Naive thymus-derived CD4-positive, alpha-beta T cell (primary cell): ENCODE results near the gene PFDN2. TPM values are rescaled to one million over a fixed set of nuclear protein-coding genes. Genes with fewer than 3 reads are reported as not detected.

Source experiments
- ATAC-seq: fragments of 150-1000 bp; cut with Tn5 transposase; 2 replicates; pipeline ENCODE4 v1.10.0; 2021; ENCODE audit warnings: mild to moderate bottlenecking, moderate library complexity
- CTCF ChIA-PET: fragments of 350-600 bp; sonication (Branson Sonifier 250); formaldehyde crosslinking; loops from one replicate; lab custom pipeline; 2021; ENCODE audit warnings: antibody characterized with exemption; lab: Charles Lee
- POLR2A ChIA-PET: fragments of 350-600 bp; sonication (Branson Sonifier 250); formaldehyde crosslinking; loops from one replicate; lab custom pipeline; 2021; ENCODE audit warnings: antibody characterized with exemption, inconsistent platforms; lab: Charles Lee
- DNase-seq, 9 donors: peaks; one replicate each; pipeline versions ENCODE4 v3.0.0 to v3.0.0-alpha.2; 2020 to 2022; ENCODE audit warnings: mixed read lengths in 1 of 9
- H3K27ac ChIP-seq: one replicate; pipeline ENCODE4 v1.7.0; 2013; ENCODE audit warnings: mild to moderate bottlenecking, low read depth, low read length, moderate library complexity
- H3K27me3 ChIP-seq, 2 donors: one replicate each; pipeline ENCODE4 v1.7.0; 2013; ENCODE audit warnings: low read length in 2 of 2, mild to moderate bottlenecking in 2 of 2, moderate library complexity in 2 of 2; ENCODE audit not compliant: control insufficient read depth in 2 of 2, insufficient read depth in 2 of 2
- H3K36me3 ChIP-seq, 3 experiments: 1 replicate in 2 of 3; 2 replicates in 1 of 3; pipeline ENCODE4 v1.7.0; 2013; ENCODE audit warnings: low read length in 3 of 3, mild to moderate bottlenecking in 3 of 3, moderate library complexity in 1 of 3; ENCODE audit not compliant: insufficient read depth in 3 of 3, control insufficient read depth in 2 of 3
- H3K4me1 ChIP-seq, 2 donors: one replicate each; pipeline ENCODE4 v1.7.0; 2013; ENCODE audit warnings: low read length in 2 of 2, mild to moderate bottlenecking in 2 of 2, moderate library complexity in 1 of 2; ENCODE audit not compliant: control insufficient read depth in 2 of 2, insufficient read depth in 2 of 2
- H3K4me3 ChIP-seq: 2 replicates; pipeline ENCODE4 v1.7.0; 2013; ENCODE audit warnings: mild to moderate bottlenecking, low read length
- H3K9me3 ChIP-seq, 3 experiments: 1 replicate in 2 of 3; 2 replicates in 1 of 3; pipeline ENCODE4 v1.7.0; 2013; ENCODE audit warnings: low read length in 3 of 3; ENCODE audit not compliant: control insufficient read depth in 2 of 3
- H3K27ac Mint-ChIP-seq, 9 donors: one replicate each; pipeline ENCODE4 v1.8.0; 2020 to 2022; ENCODE audit warnings: mixed read lengths in 9 of 9, mild to moderate bottlenecking in 8 of 9, moderate library complexity in 5 of 9, inconsistent platforms in 2 of 9
- H3K27me3 Mint-ChIP-seq, 5 donors: one replicate each; pipeline ENCODE4 v1.8.0; 2021 to 2022; ENCODE audit warnings: mixed read lengths in 5 of 5, mild to moderate bottlenecking in 1 of 5
- H3K36me3 Mint-ChIP-seq, 5 donors: one replicate each; pipeline ENCODE4 v1.8.0; 2020 to 2022; ENCODE audit warnings: mixed read lengths in 5 of 5, mild to moderate bottlenecking in 3 of 5, inconsistent platforms in 1 of 5
- H3K4me1 Mint-ChIP-seq, 7 donors: one replicate each; pipeline ENCODE4 v1.8.0; 2020 to 2022; ENCODE audit warnings: mixed read lengths in 7 of 7, mild to moderate bottlenecking in 3 of 7, inconsistent platforms in 1 of 7
- H3K4me3 Mint-ChIP-seq, 10 donors: one replicate each; pipeline ENCODE4 v1.8.0; 2020 to 2022; ENCODE audit warnings: mild to moderate bottlenecking in 10 of 10, mixed read lengths in 10 of 10, moderate library complexity in 6 of 10, inconsistent platforms in 2 of 10
- H3K9me3 Mint-ChIP-seq, 11 donors: one replicate each; pipeline ENCODE4 v1.8.0; 2020 to 2022; ENCODE audit warnings: mixed read lengths in 11 of 11, mild to moderate bottlenecking in 4 of 11, inconsistent platforms in 1 of 11, moderate library complexity in 1 of 11
- intact Hi-C, 2 donors: fragments of 100-400 bp; cut with micrococcal nuclease; formaldehyde crosslinking; loops; one replicate each; pipeline ENCODE4 v1.15.1; 2023
- polyA plus RNA-seq, 2 donors: library from polyadenylated mRNA; unstranded; fragments of 300-500 nt; fragmentation: Illumina TruSeq; gene quantifications; one replicate each; pipeline ENCODE4 v1.2.3, GENCODE V29; 2021
- total RNA-seq, 6 experiments: library from RNA in 5 of 6; stranded (reverse) in 5 of 6; gene quantifications; 1 replicate in 5 of 6; 2 replicates in 1 of 6; pipeline ENCODE4 v1.2.3 and lab custom pipeline; 2021 to 2026

The PFDN2 gene, protein sequence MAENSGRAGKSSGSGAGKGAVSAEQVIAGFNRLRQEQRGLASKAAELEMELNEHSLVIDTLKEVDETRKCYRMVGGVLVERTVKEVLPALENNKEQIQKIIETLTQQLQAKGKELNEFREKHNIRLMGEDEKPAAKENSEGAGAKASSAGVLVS
- total RNA-seq (10 to 100 TPM; 32.0 to 67.9 (median 34.0) TPM), polyA plus RNA-seq (10 to 100 TPM; 66.6 to 84.0 TPM), total RNA-seq (lab: John Stamatoyannopoulos, UW) (10.5 reads per million, percentile 37 among the genes with 10 or more reads in this experiment)

DNA sequence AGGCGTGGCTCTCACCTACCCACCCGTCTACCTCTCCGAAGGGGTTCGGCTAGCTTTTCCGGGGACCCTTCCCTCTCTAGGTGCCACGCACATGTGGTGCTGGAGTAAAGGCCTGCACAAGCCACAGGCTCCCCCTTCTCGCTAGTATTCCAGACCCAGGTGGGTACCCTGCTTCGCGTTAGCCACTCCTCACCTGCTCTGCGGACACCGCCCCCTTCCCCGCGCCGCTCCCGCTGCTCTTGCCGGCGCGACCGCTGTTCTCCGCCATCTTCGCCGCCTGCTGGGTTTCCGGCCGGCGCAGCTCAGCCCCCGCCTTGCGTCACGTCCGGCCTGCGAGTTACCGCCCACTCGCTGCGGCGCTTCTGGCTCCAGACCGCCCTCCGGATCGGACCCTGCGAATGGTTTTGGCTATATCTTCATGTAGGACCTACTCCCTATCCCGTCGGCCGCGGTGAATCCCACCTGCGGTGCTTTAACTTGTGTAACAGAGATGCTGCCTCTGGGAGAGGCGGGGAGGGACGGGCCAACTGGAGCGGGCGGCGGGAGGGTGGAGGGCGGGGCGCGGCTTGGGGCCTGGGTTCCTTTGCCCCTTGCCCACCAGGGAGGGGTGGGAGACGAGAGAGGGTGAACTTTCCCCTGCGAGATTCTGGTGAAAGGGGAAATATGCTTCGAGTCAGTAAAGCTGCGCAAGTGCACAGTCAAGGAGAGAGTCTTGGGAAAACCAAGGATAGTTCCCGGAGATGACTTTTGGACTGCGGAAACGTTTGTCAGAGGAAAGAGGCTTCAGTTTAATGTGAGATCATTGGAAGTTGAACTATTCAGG, at the start of gene PFDN2, which contains the start of gene NIT1:
Gene PFDN2, minus strand, starts transcription at position 279 of the 823 bp plus-strand sequence. Its CDS starts 11 bp downstream, at position 268.
Gene NIT1, plus strand, starts transcription at position 347 of the 823 bp plus-strand sequence. Its CDS starts 72 bp downstream, at position 419.
- Mint-ChIP-seq H3K27ac (peak within 1 kb of the TSS; percentile 57 to 99 (median 93)), H3K4me3 (peak within 1 kb of the TSS; percentile 92 to 99 (median 95)), H3K9me3 (no peaks in the 10 kb centered on the region), H3K27me3 (no peaks in the 10 kb centered on the region), H3K4me1 (peaks cover 44 to 82% (median 78%) of the 10 kb centered on the region in 7 donors), H3K36me3 (peaks cover 5 to 24% (median 10%) of the 10 kb centered on the region in 5 donors)
- no peaks in the 10 kb centered on the region for H3K9me3 ChIP-seq
- ATAC-seq (peak; percentile 86), DNase-seq (peak; percentile 76 to 90 (median 85))
- POLR2A ChIA-PET, result interaction anchor here (0.5 to 3.3 kb wide), 19 partner anchors 10 to 329 kb away, joined by 3 to 24 read pairs (median 6); partner anchors contain the start of genes ARHGAP30, DEDD, F11R and KLHDC9
- peaks cover 31 to 35% of the 10 kb centered on the region in 2 donors for H3K4me1 ChIP-seq
- intact Hi-C loops, result loop anchor here (1.0 to 5.0 kb wide), 10 partner anchors 14 to 775 kb away; partner anchors contain the start of genes DEDD (in 2 of the 2), COPA (in 1 of the 2), KLHDC9 (in 1 of the 2) and LY9 (in 1 of the 2)
- H3K36me3 ChIP-seq, result peaks cover 4 to 37% (median 16%) of the 10 kb centered on the region in 3 experiments
- H3K4me3 ChIP-seq, result peak within 1 kb of the TSS; percentile 99
- peak within 1 kb of the TSS; percentile 92 for H3K27ac ChIP-seq
- CTCF ChIA-PET, result interaction anchor here (0.6 to 1.8 kb wide), 9 partner anchors 10 to 129 kb away, joined by 3 to 5 read pairs (median 3); partner anchors contain the start of genes DEDD and TOMM40L
- H3K27me3 ChIP-seq, result no peaks in the 10 kb centered on the region

DNA sequence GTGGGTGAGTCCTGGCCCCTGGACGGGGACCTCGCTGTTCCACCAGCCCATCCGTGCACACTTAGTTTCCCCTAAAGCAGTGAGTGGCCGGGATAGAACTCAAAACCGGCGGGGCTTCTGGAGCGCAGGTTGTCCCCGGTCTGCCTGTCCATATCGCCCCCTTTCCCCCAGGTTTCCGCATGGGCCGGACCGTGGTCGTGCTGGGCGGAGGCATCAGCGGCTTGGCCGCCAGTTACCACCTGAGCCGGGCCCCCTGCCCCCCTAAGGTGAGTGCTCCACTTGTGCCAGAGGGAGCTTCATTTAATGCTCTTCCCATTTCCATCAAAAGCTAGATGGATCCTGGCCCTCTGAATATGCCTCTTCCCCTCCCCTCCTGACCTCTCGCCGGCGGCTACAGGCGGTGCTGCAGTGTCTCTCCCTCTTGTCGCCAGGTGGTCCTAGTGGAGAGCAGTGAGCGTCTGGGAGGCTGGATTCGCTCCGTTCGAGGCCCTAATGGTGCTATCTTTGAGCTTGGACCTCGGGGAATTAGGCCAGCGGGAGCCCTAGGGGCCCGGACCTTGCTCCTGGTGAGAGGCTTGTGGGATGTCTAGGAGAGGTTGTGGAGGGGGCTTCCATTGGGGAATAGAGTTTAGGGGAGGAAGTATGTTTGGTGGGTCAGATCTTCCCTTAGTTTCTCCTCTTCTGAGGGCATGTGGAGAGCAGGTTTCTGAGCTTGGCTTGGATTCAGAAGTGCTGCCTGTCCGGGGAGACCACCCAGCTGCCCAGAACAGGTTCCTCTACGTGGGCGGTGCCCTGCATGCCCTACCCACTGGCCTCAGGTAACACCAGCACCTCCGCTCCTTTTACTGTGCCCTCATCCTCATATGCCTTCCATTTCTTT, 49.1 kb upstream of the PFDN2 start:
- DNase-seq, result peak in 1 of 9 donors; percentile 34
- CTCF ChIA-PET, result interaction anchor here (0.7 to 3.2 kb wide), 17 partner anchors 9 to 213 kb away, joined by 3 to 32 read pairs (median 4); partner anchors contain the start of genes ADAMTS4, APOA2, B4GALT3 and NDUFS2
- Mint-ChIP-seq H3K4me3 (peak overlapping the region; percentile 86 to 98 (median 94)), H3K27me3 (no peaks in the 10 kb centered on the region), H3K9me3 (no peaks in the 10 kb centered on the region), H3K27ac (peak overlapping the region; percentile 93 to 99 (median 99)), H3K36me3 (peaks cover 5 to 24% (median 14%) of the 10 kb centered on the region in 5 donors), H3K4me1 (peaks cover 33 to 69% (median 58%) of the 10 kb centered on the region in 7 donors)
- Histone ChIP-seq H3K9me3 (no peaks in the 10 kb centered on the region), H3K4me1 (peaks cover 10 to 13% of the 10 kb centered on the region in 2 donors), H3K36me3 (peaks cover 0 to 58% (median 21%) of the 10 kb centered on the region in 3 experiments), H3K27me3 (no peaks in the 10 kb centered on the region), H3K4me3 (peak overlapping the region; percentile 93), H3K27ac (peak overlapping the region; percentile 86)
- intact Hi-C loops, result loop anchor here (1.0 to 5.0 kb wide), 14 partner anchors 10 to 220 kb away; partner anchors contain the start of genes B4GALT3 (in 2 of the 2), DEDD (in 2 of the 2), NDUFS2 (in 2 of the 2) and UFC1 (in 2 of the 2)
- POLR2A ChIA-PET, result interaction anchor here (0.5 to 6.5 kb wide), 19 partner anchors 9 to 560 kb away, joined by 3 to 81 read pairs (median 6); partner anchors contain the start of genes ARHGAP30, B4GALT3, NDUFS2 and SDHC
- ATAC-seq, result no peak

DNA sequence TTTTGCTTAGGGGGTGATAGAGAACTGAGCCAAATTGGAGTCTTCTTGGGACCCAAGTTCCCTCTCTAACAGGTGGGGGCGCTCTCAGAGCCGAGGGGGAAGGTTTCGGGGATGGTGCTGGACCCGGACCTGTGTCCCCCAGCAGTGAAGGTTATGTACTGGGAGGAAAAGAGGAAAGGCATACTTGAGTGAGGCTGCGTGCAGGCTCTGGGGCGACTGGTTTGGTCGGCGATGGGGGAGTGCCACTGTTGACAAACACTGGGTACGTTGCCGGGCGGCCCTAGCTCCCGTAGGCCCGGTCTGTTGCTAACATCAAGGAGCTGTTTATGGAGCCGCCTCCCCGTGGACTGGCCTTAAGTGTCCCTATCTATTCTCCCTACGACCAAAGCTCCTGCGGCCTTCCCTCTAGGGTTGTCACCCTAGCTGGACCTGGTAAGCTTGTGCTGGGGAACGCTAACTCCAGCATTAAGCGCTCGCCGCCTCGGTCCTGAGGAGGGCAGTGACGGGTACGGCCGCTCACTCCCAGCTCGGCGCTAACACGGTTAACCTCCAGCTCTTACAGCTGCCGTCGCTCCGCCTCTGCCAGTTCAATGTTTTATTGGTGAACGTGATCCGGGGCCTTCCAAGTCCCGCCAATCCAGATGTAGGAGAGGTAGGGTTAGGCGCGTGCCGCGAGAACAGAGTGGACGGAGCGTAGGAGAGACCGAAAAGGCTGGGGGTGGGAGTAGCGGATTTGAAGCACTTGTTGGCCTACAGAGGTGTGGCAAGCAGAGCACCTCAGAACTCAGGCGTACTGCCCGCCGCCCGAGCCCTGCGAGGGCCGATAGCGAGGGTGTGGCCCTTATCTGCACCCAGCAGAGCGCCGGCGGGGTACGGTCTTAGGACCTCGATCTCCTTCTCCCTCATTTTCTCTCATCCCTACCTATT, 48.2 kb upstream of the PFDN2 start, which contains the start of gene PPOX:
Gene PPOX, plus strand, starts transcription at position 685 of the 927 bp plus-strand sequence. CDS start 422 bp downstream, outside the sequence.
- intact Hi-C loops, result loop anchor here (1.0 to 5.0 kb wide), 14 partner anchors 11 to 221 kb away; partner anchors contain the start of genes B4GALT3 (in 2 of the 2), DEDD (in 2 of the 2), NDUFS2 (in 2 of the 2) and UFC1 (in 2 of the 2)
- Histone ChIP-seq H3K27me3 (no peaks in the 10 kb centered on the region), H3K36me3 (peaks cover 0 to 58% (median 12%) of the 10 kb centered on the region in 3 experiments), H3K9me3 (no peaks in the 10 kb centered on the region), H3K4me3 (peak within 1 kb of the TSS; percentile 93), H3K4me1 (peaks cover 14 to 17% of the 10 kb centered on the region in 2 donors), H3K27ac (peak within 1 kb of the TSS; percentile 86)
- H3K4me3 Mint-ChIP-seq, result peak within 1 kb of the TSS; percentile 86 to 98 (median 94)
- peaks cover 38 to 77% (median 66%) of the 10 kb centered on the region in 7 donors for H3K4me1 Mint-ChIP-seq
- no peaks in the 10 kb centered on the region for H3K9me3 Mint-ChIP-seq
- peak; percentile 94 for ATAC-seq
- peak; percentile 78 to 95 (median 93) for DNase-seq
- ChIA-PET POLR2A (interaction anchor here (0.5 to 6.5 kb wide), 25 partner anchors 10 to 561 kb away, joined by 3 to 81 read pairs (median 6); partner anchors contain the start of genes ADAMTS4, APOA2, B4GALT3 and CD48), CTCF (interaction anchor here (0.6 to 3.2 kb wide), 29 partner anchors 9 to 223 kb away, joined by 3 to 32 read pairs (median 4); partner anchors contain the start of genes ADAMTS4, APOA2, B4GALT3 and DEDD)
- no peaks in the 10 kb centered on the region for H3K27me3 Mint-ChIP-seq
- H3K36me3 Mint-ChIP-seq, result peaks cover 5 to 20% (median 15%) of the 10 kb centered on the region in 5 donors
- H3K27ac Mint-ChIP-seq, result peak within 1 kb of the TSS; percentile 93 to 99 (median 99)

DNA sequence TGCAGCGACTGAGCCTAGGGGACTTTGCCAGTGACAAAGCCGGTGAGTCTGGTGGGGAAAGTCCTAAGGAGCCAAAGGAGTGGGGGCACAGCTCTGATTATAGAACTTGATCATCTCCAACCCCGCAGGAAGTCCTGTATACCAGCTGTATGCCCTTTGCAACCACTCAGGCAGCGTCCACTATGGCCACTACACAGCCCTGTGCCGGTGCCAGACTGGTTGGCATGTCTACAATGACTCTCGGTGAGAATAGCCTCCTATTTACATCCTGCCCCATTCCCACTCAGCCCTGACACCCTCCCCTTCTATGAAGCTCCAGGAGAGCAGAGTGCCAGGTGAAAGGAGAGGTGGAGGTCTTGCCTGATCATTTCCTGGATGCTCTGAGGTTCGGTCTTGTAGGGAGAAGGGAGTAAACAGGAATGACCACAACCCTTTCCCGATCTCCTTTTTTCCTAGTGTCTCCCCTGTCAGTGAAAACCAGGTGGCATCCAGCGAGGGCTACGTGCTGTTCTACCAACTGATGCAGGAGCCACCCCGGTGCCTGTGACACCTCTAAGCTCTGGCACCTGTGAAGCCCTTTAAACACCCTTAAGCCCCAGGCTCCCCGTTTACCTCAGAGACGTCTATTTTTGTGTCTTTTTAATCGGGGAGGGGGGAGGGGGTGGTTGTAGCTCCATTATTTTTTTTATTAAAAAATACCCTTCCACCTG, 47.2 kb upstream of the PFDN2 start:
- Histone ChIP-seq H3K27ac (peak overlapping the region; percentile 86), H3K4me3 (peak overlapping the region; percentile 93), H3K9me3 (no peaks in the 10 kb centered on the region), H3K4me1 (peaks cover 24 to 27% of the 10 kb centered on the region in 2 donors), H3K36me3 (peaks cover 0 to 52% (median 10%) of the 10 kb centered on the region in 3 experiments), H3K27me3 (no peaks in the 10 kb centered on the region)
- Mint-ChIP-seq H3K27ac (peak overlapping the region; percentile 93 to 99 (median 99)), H3K4me1 (peaks cover 44 to 82% (median 72%) of the 10 kb centered on the region in 7 donors), H3K9me3 (no peaks in the 10 kb centered on the region), H3K36me3 (peaks cover 5 to 18% (median 13%) of the 10 kb centered on the region in 5 donors), H3K4me3 (peak overlapping the region; percentile 19 to 98 (median 77)), H3K27me3 (no peaks in the 10 kb centered on the region)
- CTCF ChIA-PET, result interaction anchor here (0.7 to 3.2 kb wide), 19 partner anchors 8 to 217 kb away, joined by 3 to 32 read pairs (median 5); partner anchors contain the start of genes ADAMTS4, APOA2, B4GALT3 and DEDD
- POLR2A ChIA-PET, result interaction anchor here (0.7 to 6.5 kb wide), 23 partner anchors 9 to 562 kb away, joined by 3 to 81 read pairs (median 6); partner anchors contain the start of genes ADAMTS4, B4GALT3, CD48 and NDUFS2
- DNase-seq, result no peak
- intact Hi-C loops, result loop anchor here in 1 of 2 donors (5.0 kb wide), 1 partner anchor 222 kb away; no protein-coding TSS in a partner anchor
- no peak for ATAC-seq
